WTC11 (cell line): Measurements from ENCODE around the gene ATP6V0D1. TPM values are rescaled to one million over a fixed set of nuclear protein-coding genes. Genes with fewer than 3 reads are reported as not detected.
A peak's percentile ranks its signal among the peaks of the same experiment; 100 is the strongest.

Source experiments
- ATAC-seq: fragments of 200-7000 bp; cut with Tn5 transposase; 2 replicates; pipeline ENCODE4 v1.10.0; 2021; ENCODE audit warnings: mild to moderate bottlenecking, moderate library complexity
- CTCF ChIA-PET: fragments of 300-600 bp; sonication (Branson Sonifier 250); formaldehyde crosslinking; loops from one replicate; lab custom pipeline; 2021; ENCODE audit warnings: antibody characterized with exemption; lab: Charles Lee
- POLR2A ChIA-PET: fragments of 350-600 bp; sonication (Branson Sonifier 250); formaldehyde crosslinking; loops from one replicate; lab custom pipeline; 2021; ENCODE audit warnings: antibody characterized with exemption; lab: Charles Lee
- DNase-seq: peaks from one replicate; pipeline ENCODE4 v3.0.0; 2021; ENCODE audit warnings: low spot score
- H3K27ac Mint-ChIP-seq: 2 replicates; pipeline ENCODE4 v1.8.0; 2021; ENCODE audit warnings: mixed read lengths
- H3K27me3 Mint-ChIP-seq: 2 replicates; pipeline ENCODE4 v1.8.0; 2021; ENCODE audit warnings: low read depth, mild to moderate bottlenecking, moderate library complexity, mixed read lengths
- H3K36me3 Mint-ChIP-seq: 2 replicates; pipeline ENCODE4 v1.8.0; 2021; ENCODE audit warnings: mixed read lengths
- H3K4me1 Mint-ChIP-seq: 2 replicates; pipeline ENCODE4 v1.8.0; 2022; ENCODE audit warnings: mixed read lengths
- H3K4me3 Mint-ChIP-seq: 2 replicates; pipeline ENCODE4 v1.8.0; 2021; ENCODE audit warnings: mild to moderate bottlenecking, moderate library complexity, mixed read lengths
- H3K9me3 Mint-ChIP-seq: 2 replicates; pipeline ENCODE4 v1.8.0; 2021; ENCODE audit warnings: mixed read lengths
- ATF1 ChIP-seq: sonication (generic); formaldehyde crosslinking; IDR thresholded peaks from 2 replicates; pipeline ENCODE4 v1.8.1; 2023; ENCODE audit warnings: mild to moderate bottlenecking, moderate library complexity, missing genetic modification reagents
- ATF2 ChIP-seq: sonication (generic); formaldehyde crosslinking; IDR thresholded peaks from 2 replicates; pipeline ENCODE4 v1.8.1; 2022; ENCODE audit warnings: low read depth, missing genetic modification reagents, borderline replicate concordance
- ATF6 ChIP-seq: sonication (generic); formaldehyde crosslinking; IDR thresholded peaks from 2 replicates; pipeline ENCODE4 v1.8.1; 2023; ENCODE audit warnings: mild to moderate bottlenecking, missing genetic modification reagents
- GABPB1 ChIP-seq: sonication (generic); formaldehyde crosslinking; IDR thresholded peaks from 2 replicates; pipeline ENCODE4 v1.8.1; 2023; ENCODE audit warnings: mild to moderate bottlenecking, missing genetic modification reagents
- HMGXB4 ChIP-seq: sonication (generic); formaldehyde crosslinking; IDR thresholded peaks from 2 replicates; pipeline ENCODE4 v1.8.1; 2023; ENCODE audit warnings: mild to moderate bottlenecking, moderate library complexity, missing genetic modification reagents
- IRF2 ChIP-seq: sonication (generic); formaldehyde crosslinking; IDR thresholded peaks from 2 replicates; pipeline ENCODE4 v1.8.0; 2022; ENCODE audit warnings: low read depth, missing genetic modification reagents, borderline replicate concordance
- JAZF1 ChIP-seq: fragments of 250-450 bp; sonication (Bioruptor Pico); IDR thresholded peaks from 2 replicates; pipeline ENCODE4 v1.9.0; 2021; ENCODE audit warnings: moderate library complexity, mild to moderate bottlenecking, inconsistent platforms
- KAT7 ChIP-seq: sonication (generic); formaldehyde crosslinking; IDR thresholded peaks from 2 replicates; pipeline ENCODE4 v1.8.1; 2023; ENCODE audit warnings: missing genetic modification reagents, mild to moderate bottlenecking, borderline replicate concordance
- MYBL2 ChIP-seq: sonication (generic); formaldehyde crosslinking; IDR thresholded peaks from 2 replicates; pipeline ENCODE4 v1.8.1; 2023; ENCODE audit warnings: mild to moderate bottlenecking, moderate library complexity, missing genetic modification reagents
- NFATC4 ChIP-seq: fragments of 250-450 bp; sonication (Bioruptor Pico); IDR thresholded peaks from 2 replicates; pipeline ENCODE4 v1.9.0; 2021; ENCODE audit warnings: mild to moderate bottlenecking
- PREB ChIP-seq: sonication (generic); formaldehyde crosslinking; IDR thresholded peaks from 2 replicates; pipeline ENCODE4 v1.8.1; 2022; ENCODE audit warnings: mild to moderate bottlenecking, missing genetic modification reagents, moderate library complexity, borderline replicate concordance
- RELA ChIP-seq: sonication (generic); formaldehyde crosslinking; IDR thresholded peaks from 2 replicates; pipeline ENCODE4 v1.8.1; 2022; ENCODE audit warnings: missing genetic modification reagents, mild to moderate bottlenecking, borderline replicate concordance
- RORB ChIP-seq: fragments of 250-450 bp; sonication (Bioruptor Pico); IDR thresholded peaks from 2 replicates; pipeline ENCODE4 v1.9.0; 2021; ENCODE audit warnings: mild to moderate bottlenecking
- SMAD3 ChIP-seq: sonication (generic); formaldehyde crosslinking; IDR thresholded peaks from 2 replicates; pipeline ENCODE4 v1.8.0; 2022; ENCODE audit warnings: missing genetic modification reagents, mild to moderate bottlenecking, borderline replicate concordance
- SP1 ChIP-seq: sonication (generic); formaldehyde crosslinking; conservative IDR thresholded peaks from 2 replicates; pipeline ENCODE4 v1.8.1; 2022; ENCODE audit warnings: missing genetic modification reagents
- USF2 ChIP-seq: sonication (generic); formaldehyde crosslinking; IDR thresholded peaks from 2 replicates; pipeline ENCODE4 v1.8.1; 2023; ENCODE audit warnings: mild to moderate bottlenecking, missing genetic modification reagents, moderate library complexity
- ZMAT4 ChIP-seq: fragments of 250-450 bp; sonication (Bioruptor Pico); IDR thresholded peaks from 2 replicates; pipeline ENCODE4 v1.9.0; 2021; ENCODE audit warnings: mild to moderate bottlenecking
- ZNF317 ChIP-seq: sonication (generic); formaldehyde crosslinking; IDR thresholded peaks from 2 replicates; pipeline ENCODE4 v1.8.1; 2023; ENCODE audit warnings: low read depth, mild to moderate bottlenecking, moderate library complexity, missing genetic modification reagents, borderline replicate concordance
- total RNA-seq: library from RNA; stranded (reverse); gene quantifications from 3 replicates; pipeline ENCODE4 v1.2.3, GENCODE V29; 2021

ATP6V0D1 gene
- total RNA-seq, 1 experiment from 2014 or later, result 44.1 TPM

GRCh38 chr16:67432506-67432890 is 48.5 kb downstream of the ATP6V0D1 start (continued):
- TF ChIP-seq ZMAT4 (CRISPR knock-in tag) (no peak), ATF6 (CRISPR knock-in tag) (no peak), SP1 (CRISPR knock-in tag) (no peak)
- TF ChIP-seq, all 79 proteins: peak for 0

GRCh38 chr16:67431775-67432505 is 49.0 kb downstream of the ATP6V0D1 start:
- Mint-ChIP-seq H3K27ac (peak overlapping the region; percentile 91), H3K4me3 (peak overlapping the region; percentile 75), H3K27me3 (peaks cover 12% of the 10 kb centered on the region), H3K9me3 (no peaks in the 10 kb centered on the region), H3K36me3 (no peaks in the 10 kb centered on the region), H3K4me1 (peaks cover 54% of the 10 kb centered on the region)
- CTCF ChIA-PET, result interaction anchor here (0.5 to 4.7 kb wide), 28 partner anchors 12 to 1616 kb away, joined by 3 to 57 read pairs (median 6); partner anchors contain the start of genes ATP6V0D1, EXOC3L1, FHOD1 and KCTD19
- peak; percentile 44 for DNase-seq
- no peak for TF ChIP-seq NFATC4
- TF ChIP-seq USF2 (CRISPR knock-in tag), result no peak
- no peak for TF ChIP-seq ZNF317
- TF ChIP-seq SMAD3 (CRISPR knock-in tag), result no peak
- peak; percentile 48 for TF ChIP-seq SP1 (CRISPR knock-in tag)
- ATAC-seq, result peak; percentile 4
- POLR2A ChIA-PET, result interaction anchor here (0.6 to 0.7 kb wide), 4 partner anchors 38 to 557 kb away, joined by 3 to 4 read pairs (median 4); partner anchors contain the start of gene TPPP3

- ATAC-seq (peak; percentile 54), DNase-seq (peak; percentile 75)
- Mint-ChIP-seq H3K27ac (peak within 1 kb of the TSS; percentile 53), H3K27me3 (peaks cover 12% of the 10 kb centered on the region), H3K9me3 (no peaks in the 10 kb centered on the region), H3K36me3 (no peaks in the 10 kb centered on the region), H3K4me3 (peak within 1 kb of the TSS; percentile 77), H3K4me1 (peaks cover 60% of the 10 kb centered on the region)
- POLR2A ChIA-PET, result interaction anchor here (0.6 to 1.3 kb wide), 5 partner anchors 10 to 160 kb away, joined by 3 to 5 read pairs (median 3); no protein-coding TSS in a partner anchor
- CTCF ChIA-PET, result interaction anchor here (0.5 to 4.7 kb wide), 33 partner anchors 10 to 663 kb away, joined by 3 to 57 read pairs (median 6); partner anchors contain the start of genes ATP6V0D1, FHOD1, KCTD19 and LRRC36
- TF ChIP-seq HMGXB4 (CRISPR knock-in tag) (0 out of 2 replicates have a peak, but pooled peaks have one; percentile 16), RELA (CRISPR knock-in tag) (no peak), GABPB1 (CRISPR knock-in tag) (peak; percentile 44; the same call in 1 of the 2 replicates), KAT7 (CRISPR knock-in tag) (peak; percentile 88; the same call in 1 of the 2 replicates), ATF6 (CRISPR knock-in tag) (no peak), ATF1 (CRISPR knock-in tag) (no peak), ATF2 (no peak), ZMAT4 (CRISPR knock-in tag) (no peak), PREB (no peak), IRF2 (no peak), JAZF1 (CRISPR knock-in tag) (no peak), MYBL2 (CRISPR knock-in tag) (no peak), RORB (CRISPR knock-in tag) (no peak)
These were observed 49.8 kb downstream of the ATP6V0D1 start, which contains the start of gene HSD11B2 for GRCh38 chr16:67430977-67431774. TSS of gene HSD11B2 (plus strand) at chr16:67431121. CDS start at chr16:67431249, 128 bp downstream.
